Spleen (tissue), 13 donors: Measurements from ENCODE around the gene OCLN. TPM values are rescaled to one million over a fixed set of nuclear protein-coding genes. Genes with fewer than 3 reads are reported as not detected.

Experiments
- DNase-seq: peaks from one replicate; pipeline ENCODE4 v3.0.0-alpha.2; 2020
- H3K27ac ChIP-seq, 8 donors: fragments of 200-600 bp; sonication (generic) in 7 of 8; 1 replicate in 4 of 8; 2 replicates in 4 of 8; pipeline versions ENCODE4 v1.5.0 to v1.8.0; 2016 to 2021; ENCODE audit warnings: inconsistent platforms in 4 of 8, mild to moderate bottlenecking in 4 of 8, moderate library complexity in 1 of 8
- H3K27me3 ChIP-seq, 7 donors: fragments of 200-600 bp; sonication (generic) in 6 of 7; replicated peaks in 1 of 7; 1 replicate in 4 of 7; 2 replicates in 3 of 7; pipeline versions ENCODE4 v1.5.0 to v1.8.0; 2016 to 2021; ENCODE audit warnings: inconsistent platforms in 3 of 7, mild to moderate bottlenecking in 1 of 7
- H3K36me3 ChIP-seq, 6 donors: fragments of 200-600 bp; sonication (generic) in 5 of 6; 1 replicate in 4 of 6; 2 replicates in 2 of 6; pipeline versions ENCODE4 v1.5.0 to v1.8.0; 2016 to 2021; ENCODE audit warnings: inconsistent platforms in 2 of 6
- H3K4me1 ChIP-seq, 6 donors: fragments of 200-600 bp; sonication (generic) in 5 of 6; 1 replicate in 3 of 6; 2 replicates in 3 of 6; pipeline versions ENCODE4 v1.5.0 to v1.8.0; 2016 to 2021; ENCODE audit warnings: inconsistent platforms in 3 of 6
- H3K4me3 ChIP-seq, 8 donors: fragments of 200-600 bp; sonication (generic) in 7 of 8; 1 replicate in 4 of 8; 2 replicates in 4 of 8; pipeline versions ENCODE4 v1.5.0 to v1.8.0; 2016 to 2021; ENCODE audit warnings: inconsistent platforms in 4 of 8, mild to moderate bottlenecking in 4 of 8, moderate library complexity in 2 of 8
- H3K9me3 ChIP-seq, 8 donors: fragments of 200-600 bp; sonication (generic) in 7 of 8; 1 replicate in 4 of 8; 2 replicates in 4 of 8; pipeline versions ENCODE4 v1.5.0 to v1.8.0; 2016 to 2021; ENCODE audit warnings: inconsistent platforms in 4 of 8
- POLR2A ChIP-seq, 3 donors: fragments of 450-650 bp; IDR thresholded peaks; one replicate each; pipeline ENCODE4 v1.5.1; 2017; ENCODE audit warnings: antibody characterized with exemption in 3 of 3, mild to moderate bottlenecking in 1 of 3
- POLR2AphosphoS5 ChIP-seq, 3 donors: sonication (generic); formaldehyde crosslinking; IDR thresholded peaks; one replicate each; pipeline ENCODE4 v1.5.1; 2017; ENCODE audit warnings: antibody characterized with exemption in 3 of 3
- WGBS, 5 donors: extraction: QIAGEN DNeasy Blood & Tissue Kit in 3 of 5; methylation state at CpG; one replicate each; pipeline versions ENCODE4 v1.1.5 to v1.1.7; 2013 to 2018; 5-methylcytosine and 5-hydroxymethylcytosine counted together
- intact Hi-C: fragments of 100-400 bp; cut with DNase I; formaldehyde crosslinking; loops from one replicate; pipeline ENCODE4 v1.15.0; 2023; ENCODE audit warnings: low total_unique reads
- long read RNA-seq, 2 donors: transcript quantifications; one replicate each; lab custom pipeline, GENCODE V29; 2026
- polyA plus RNA-seq, 3 donors: library from polyadenylated mRNA; stranded (reverse); fragments of 200-250 nt; gene quantifications; one replicate each; pipeline ENCODE4 v1.2.1, GENCODE V29; 2013
- total RNA-seq, 7 donors: library from RNA; depleted of rRNA in 3 of 7; stranded (reverse); fragments of >200 nt in 3 of 7; fragmentation: NEBNext Ultra II Directional in 4 of 7; extraction: Animal tissue kit (Norgen Biotek cat#: 25700) in 4 of 7; gene quantifications; one replicate each; pipeline versions ENCODE4 v1.1.0 to v1.2.1, GENCODE V29; 2016 to 2021
- TF ChIP-seq, protein P1 (sequence below), 11 experiments: fragments of 200-600 bp in 7 of 11; fragments of 450-650 bp in 4 of 11; sonication (generic) in 4 of 11; IDR thresholded peaks in 8 of 11; conservative IDR thresholded peaks in 3 of 11; 1 replicate in 7 of 11; 2 replicates in 4 of 11; pipeline versions ENCODE4 v1.4.0 to v1.8.0; 2016 to 2021; ENCODE audit warnings: antibody characterized with exemption in 11 of 11, inconsistent platforms in 4 of 11, mild to moderate bottlenecking in 1 of 11
- donor health status: healthy with polysubstance abuse.
- donor health status: DM: no; HTN: no; CAD: no; lungs with moderate emphysema.
- donor health status: DM: no; HTN: no; CAD: no.
- donor health status: Bipolar disorder and iron deficiency.
- donor health status: healthy.
- donor health status: DM: no; HTN: no; CAD: no.
- donor health status: DM: yes; HTN: yes; CAD: no.

The OCLN gene, protein sequence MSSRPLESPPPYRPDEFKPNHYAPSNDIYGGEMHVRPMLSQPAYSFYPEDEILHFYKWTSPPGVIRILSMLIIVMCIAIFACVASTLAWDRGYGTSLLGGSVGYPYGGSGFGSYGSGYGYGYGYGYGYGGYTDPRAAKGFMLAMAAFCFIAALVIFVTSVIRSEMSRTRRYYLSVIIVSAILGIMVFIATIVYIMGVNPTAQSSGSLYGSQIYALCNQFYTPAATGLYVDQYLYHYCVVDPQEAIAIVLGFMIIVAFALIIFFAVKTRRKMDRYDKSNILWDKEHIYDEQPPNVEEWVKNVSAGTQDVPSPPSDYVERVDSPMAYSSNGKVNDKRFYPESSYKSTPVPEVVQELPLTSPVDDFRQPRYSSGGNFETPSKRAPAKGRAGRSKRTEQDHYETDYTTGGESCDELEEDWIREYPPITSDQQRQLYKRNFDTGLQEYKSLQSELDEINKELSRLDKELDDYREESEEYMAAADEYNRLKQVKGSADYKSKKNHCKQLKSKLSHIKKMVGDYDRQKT
- total RNA-seq (10 to 100 TPM in 1 of 7 donors, 1 to 10 TPM in 5, under 1 TPM in 1; 0.60 to 10.6 (median 3.3) TPM), polyA plus RNA-seq (1 to 10 TPM; 1.8 to 3.0 (median 1.8) TPM)
- long read RNA-seq, donor 1: 0 reads
- long read RNA-seq, donor 2, partial matches to known transcripts: 0 of 2 reads
- long read RNA-seq, donor 2, other reads (novel, unspliced or antisense): 0 of 2 reads

DNA sequence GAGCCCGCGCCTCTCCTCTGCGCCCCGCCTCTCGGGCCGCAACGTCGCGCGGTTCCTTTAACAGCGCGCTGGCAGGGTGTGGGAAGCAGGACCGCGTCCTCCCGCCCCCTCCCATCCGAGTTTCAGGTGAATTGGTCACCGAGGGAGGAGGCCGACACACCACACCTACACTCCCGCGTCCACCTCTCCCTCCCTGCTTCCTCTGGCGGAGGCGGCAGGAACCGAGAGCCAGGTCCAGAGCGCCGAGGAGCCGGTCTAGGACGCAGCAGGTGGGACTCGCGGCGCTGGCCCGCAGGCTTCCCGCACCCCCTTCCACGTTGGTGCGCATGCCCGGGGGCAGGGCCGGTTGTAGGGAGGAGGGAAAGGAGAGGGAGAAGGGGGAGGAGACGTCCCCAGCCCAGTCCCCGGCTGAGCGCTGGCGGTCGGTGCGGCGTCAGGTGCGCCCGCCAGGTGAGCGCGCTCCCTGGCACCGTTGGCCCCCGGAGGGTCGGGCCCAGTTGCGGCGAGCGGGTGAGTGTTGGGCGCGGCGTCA lies at the start of gene OCLN:
OCLN (plus strand) TSS at position 400 of the 532 bp plus-strand sequence. CDS start 11,455 bp downstream, outside the sequence.
- Histone ChIP-seq H3K4me3 (peak within 1 kb of the TSS; percentile 45 to 85 (median 63)), H3K9me3 (no peaks in the 10 kb centered on the region), H3K36me3 (no peaks in the 10 kb centered on the region), H3K27ac (no peak within 1 kb of the TSS), H3K27me3 (peaks cover 0 to 80% (median 32%) of the 10 kb centered on the region in 7 donors), H3K4me1 (peaks cover 14 to 33% (median 25%) of the 10 kb centered on the region in 6 donors)
- no peak for TF ChIP-seq POLR2A (IDR thresholded peaks at IDR 0.05)
- peak in 2 of 3 donors; percentile 12 to 14 for TF ChIP-seq POLR2AphosphoS5 (IDR thresholded peaks at IDR 0.05)
- TF ChIP-seq, protein P1, sequence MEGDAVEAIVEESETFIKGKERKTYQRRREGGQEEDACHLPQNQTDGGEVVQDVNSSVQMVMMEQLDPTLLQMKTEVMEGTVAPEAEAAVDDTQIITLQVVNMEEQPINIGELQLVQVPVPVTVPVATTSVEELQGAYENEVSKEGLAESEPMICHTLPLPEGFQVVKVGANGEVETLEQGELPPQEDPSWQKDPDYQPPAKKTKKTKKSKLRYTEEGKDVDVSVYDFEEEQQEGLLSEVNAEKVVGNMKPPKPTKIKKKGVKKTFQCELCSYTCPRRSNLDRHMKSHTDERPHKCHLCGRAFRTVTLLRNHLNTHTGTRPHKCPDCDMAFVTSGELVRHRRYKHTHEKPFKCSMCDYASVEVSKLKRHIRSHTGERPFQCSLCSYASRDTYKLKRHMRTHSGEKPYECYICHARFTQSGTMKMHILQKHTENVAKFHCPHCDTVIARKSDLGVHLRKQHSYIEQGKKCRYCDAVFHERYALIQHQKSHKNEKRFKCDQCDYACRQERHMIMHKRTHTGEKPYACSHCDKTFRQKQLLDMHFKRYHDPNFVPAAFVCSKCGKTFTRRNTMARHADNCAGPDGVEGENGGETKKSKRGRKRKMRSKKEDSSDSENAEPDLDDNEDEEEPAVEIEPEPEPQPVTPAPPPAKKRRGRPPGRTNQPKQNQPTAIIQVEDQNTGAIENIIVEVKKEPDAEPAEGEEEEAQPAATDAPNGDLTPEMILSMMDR (IDR thresholded peaks at IDR 0.05 in 8 of 11, conservative IDR thresholded peaks at IDR 0.05 in 3 of 11): no peak
- intact Hi-C loops: no loop called here
- 0 to 2% (median 1%) methylated on average over 29 to 56 of the region's 56 CpGs for WGBS, 5 donors
- peak; percentile 77 for DNase-seq

DNA sequence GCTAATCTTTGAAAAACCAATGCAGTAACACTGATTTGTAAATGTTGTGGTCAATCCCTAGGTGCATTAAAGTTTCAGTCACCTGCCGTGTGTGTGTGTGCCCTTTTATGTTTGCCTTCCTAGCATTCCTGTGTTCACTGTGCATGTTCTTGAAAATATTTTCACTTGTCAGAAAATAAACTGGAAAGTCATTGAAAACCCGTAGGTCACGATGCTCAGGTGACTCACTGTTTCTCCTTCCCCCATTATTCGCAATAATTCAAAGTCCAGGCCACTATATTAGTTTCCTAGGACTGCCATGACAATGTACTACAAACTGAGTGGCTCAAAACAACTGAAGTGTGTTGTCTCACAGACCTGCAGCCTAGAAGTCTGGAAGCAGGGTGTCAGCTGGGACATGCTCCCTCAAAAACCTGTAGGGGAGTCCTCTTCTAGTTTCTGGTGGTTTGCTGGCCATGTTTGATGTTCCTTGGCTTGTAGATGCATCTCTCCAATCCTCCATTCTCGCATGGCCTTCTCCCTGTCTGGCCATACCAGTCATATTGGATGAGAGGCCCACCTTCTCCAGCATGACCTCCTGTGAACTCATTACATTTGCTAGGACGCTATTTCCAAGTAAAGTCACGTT lies 48.3 kb upstream of the OCLN start:
- no peak for DNase-seq
- H3K27ac ChIP-seq: no peak overlapping the region
- no peaks in the 10 kb centered on the region for H3K36me3 ChIP-seq
- no peaks in the 10 kb centered on the region for H3K9me3 ChIP-seq
- H3K4me1 ChIP-seq: no peaks in the 10 kb centered on the region
- intact Hi-C loops: no loop called here
- no peak for TF ChIP-seq POLR2AphosphoS5 (IDR thresholded peaks at IDR 0.05)
- TF ChIP-seq POLR2A (IDR thresholded peaks at IDR 0.05): no peak
- TF ChIP-seq, protein P1 (IDR thresholded peaks at IDR 0.05 in 8 of 11, conservative IDR thresholded peaks at IDR 0.05 in 3 of 11): no peak
- no peak overlapping the region for H3K4me3 ChIP-seq
- 92 to 94% (median 93%) methylated on average over 7 of the region's 7 CpGs for WGBS, 5 donors
- no peaks in the 10 kb centered on the region for H3K27me3 ChIP-seq

DNA sequence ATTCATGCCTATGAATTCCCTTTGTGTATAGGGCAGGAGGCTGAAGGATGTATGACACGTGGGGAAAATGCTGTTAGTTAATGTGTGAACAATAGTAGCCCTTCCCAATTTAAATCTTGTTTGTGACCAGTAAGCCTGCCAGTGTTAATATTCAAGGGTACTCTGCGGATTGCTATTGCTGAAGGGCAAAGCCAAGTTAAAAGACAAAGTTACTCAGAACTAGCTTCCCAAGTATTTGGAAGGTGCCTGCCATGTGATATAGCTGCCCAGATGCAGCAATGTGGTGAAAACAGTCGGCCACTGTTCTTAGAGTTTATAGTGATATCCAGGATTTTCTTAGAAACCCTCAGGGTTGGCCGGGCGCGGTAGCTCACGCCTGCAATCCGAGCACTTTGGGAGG lies 43.1 kb upstream of the OCLN start:
- no peak for DNase-seq
- Histone ChIP-seq H3K27me3 (no peaks in the 10 kb centered on the region), H3K9me3 (no peaks in the 10 kb centered on the region)

More for the DNA sequence above, 43.1 kb upstream of the OCLN start:
- TF ChIP-seq POLR2AphosphoS5 (IDR thresholded peaks at IDR 0.05) (no peak), POLR2A (IDR thresholded peaks at IDR 0.05) (no peak)
- TF ChIP-seq, protein P1 (IDR thresholded peaks at IDR 0.05 in 8 of 11, conservative IDR thresholded peaks at IDR 0.05 in 3 of 11): no peak
- Histone ChIP-seq H3K36me3 (no peaks in the 10 kb centered on the region), H3K27ac (no peak overlapping the region), H3K4me3 (no peak overlapping the region), H3K4me1 (no peaks in the 10 kb centered on the region)
- intact Hi-C loops: no loop called here
- 92 to 96% (median 94%) methylated on average over 8 of the region's 8 CpGs for WGBS, 5 donors
